ENCODE data around the gene APPBP2.
"Not testable (repeated sequence)": the region's sequence is repeated elsewhere in the genome, so short reads cannot be mapped to it uniquely, and the experiment has no call there.

APPBP2 gene

GRCh38 chr17:60534613-60535157 is 8.6 kb upstream of the APPBP2 start:
- no peak for DNase-seq (ENCODE audit: low read depth in 2 of 2)

GRCh38 chr17:60534010-60534555 is 8.0 kb upstream of the APPBP2 start:
- DNase-seq (ENCODE audit: low read depth in 2 of 2) = no peak

- no peak for DNase-seq (ENCODE audit: low read depth in 2 of 2)
Observed at GRCh38 chr17:60529806-60530205, 3.8 kb upstream of the APPBP2 start.

- no peak for DNase-seq (ENCODE audit: low read depth in 2 of 2)
Observed at GRCh38 chr17:60528828-60529227, 2.8 kb upstream of the APPBP2 start.

GRCh38 chr17:60527701-60528100 is 1.7 kb upstream of the APPBP2 start:
- no peak for DNase-seq (ENCODE audit: low read depth in 2 of 2)

- no peak for DNase-seq (ENCODE audit: low read depth in 2 of 2)
Observed at GRCh38 chr17:60526726-60527125, 684 bp upstream of the APPBP2 start.

GRCh38 chr17:60525328-60525684 is 736 bp downstream of the APPBP2 start:
- DNase-seq (ENCODE audit: low read depth in 2 of 2) = no peak

- no peak for DNase-seq (ENCODE audit: low read depth in 2 of 2)
Observed at GRCh38 chr17:60524463-60525327, 1.3 kb downstream of the APPBP2 start.

GRCh38 chr17:60523822-60524221 is 2.2 kb downstream of the APPBP2 start:
- DNase-seq (ENCODE audit: low read depth in 2 of 2) = no peak

GRCh38 chr17:60522889-60523626 is 3.0 kb downstream of the APPBP2 start:
- DNase-seq (ENCODE audit: low read depth in 2 of 2) = no peak

- no peak for DNase-seq (ENCODE audit: low read depth in 2 of 2)
Observed at GRCh38 chr17:60519795-60520194, 6.2 kb downstream of the APPBP2 start.

- DNase-seq (ENCODE audit: low read depth in 2 of 2) = not testable (repeated sequence)
Observed at GRCh38 chr17:60515683-60516082, 10.4 kb downstream of the APPBP2 start.

- not testable (repeated sequence) for DNase-seq (ENCODE audit: low read depth in 2 of 2)
Observed at GRCh38 chr17:60515199-60515598, 10.8 kb downstream of the APPBP2 start.

GRCh38 chr17:60514500-60514899 is 11.5 kb downstream of the APPBP2 start:
- DNase-seq (ENCODE audit: low read depth in 2 of 2) = no peak

- no peak for DNase-seq (ENCODE audit: low read depth in 2 of 2)
Observed at GRCh38 chr17:60514053-60514452, 12.0 kb downstream of the APPBP2 start.

GRCh38 chr17:60513014-60513413 is 13.0 kb downstream of the APPBP2 start:
- DNase-seq (ENCODE audit: low read depth in 2 of 2) = no peak

GRCh38 chr17:60510723-60511122 is 15.3 kb downstream of the APPBP2 start:
- no peak for DNase-seq (ENCODE audit: low read depth in 2 of 2)

GRCh38 chr17:60510031-60510430 is 16.0 kb downstream of the APPBP2 start:
- no peak for DNase-seq (ENCODE audit: low read depth in 2 of 2)

- DNase-seq (ENCODE audit: low read depth in 2 of 2) = no peak
Observed at GRCh38 chr17:60508384-60508980, 17.6 kb downstream of the APPBP2 start.

- DNase-seq (ENCODE audit: low read depth in 2 of 2) = peak; percentile 45 to 48
Observed at GRCh38 chr17:60506312-60506711, 19.7 kb downstream of the APPBP2 start.

GRCh38 chr17:60502145-60502544 is 23.9 kb downstream of the APPBP2 start:
- DNase-seq (ENCODE audit: low read depth in 2 of 2) = no peak

- DNase-seq (ENCODE audit: low read depth in 2 of 2) = no peak
Observed at GRCh38 chr17:60501589-60501988, 24.5 kb downstream of the APPBP2 start.

All from fibroblast of skin of left biceps (primary cell).